Measurements from ENCODE around the gene CCDC170. TPM values are rescaled to one million over a fixed set of nuclear protein-coding genes. Genes with fewer than 3 reads are reported as not detected.

Gene CCDC170
- total RNA-seq, 1 donor from 2014 or later, result 0.14 TPM

DNA sequence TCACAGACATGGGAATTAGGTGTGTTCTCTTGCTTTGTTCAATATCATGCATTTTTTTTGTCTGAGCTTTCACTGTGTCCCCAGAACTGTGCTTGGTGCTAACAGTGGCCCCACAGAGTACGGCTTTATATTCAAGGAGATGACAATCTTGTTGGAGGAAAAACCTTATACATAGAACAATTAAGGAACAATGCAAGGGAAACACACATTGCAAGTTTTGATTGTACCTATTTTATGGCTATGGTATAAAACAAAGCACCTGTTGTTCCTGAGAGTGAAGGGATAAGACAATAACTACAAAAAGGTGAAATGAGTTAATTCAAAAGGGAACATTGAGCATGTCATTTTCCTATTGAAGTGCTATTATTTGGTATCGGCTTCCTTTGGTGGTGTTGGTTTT, 169.7 kb downstream of the CCDC170 start:
- Histone ChIP-seq H3K4me1 (ENCODE audit: insufficient read depth, low read length) (no peaks in the 10 kb centered on the region), H3K79me2 (ENCODE audit: insufficient read depth, low read length) (no peaks in the 10 kb centered on the region), H3K27ac (ENCODE audit: low read depth, low read length) (no peak overlapping the region), H3K4me2 (ENCODE audit: low read length) (no peak overlapping the region), H3K9ac (ENCODE audit: low read length) (no peak overlapping the region), H4K20me1 (ENCODE audit: insufficient read depth, low read length) (no peaks in the 10 kb centered on the region), H3K27me3 (ENCODE audit: insufficient read depth, low read length) (no peaks in the 10 kb centered on the region), H3K4me3 (ENCODE audit: insufficient read depth, low read depth, low read length) (no peak overlapping the region), H3K9me3 (ENCODE audit: insufficient read depth, low read depth, low read length) (no peaks in the 10 kb centered on the region), H3K36me3 (ENCODE audit: insufficient read depth, low read length) (no peaks in the 10 kb centered on the region), H2AFZ (ENCODE audit: low read depth, low read length) (no peak overlapping the region)
- Mint-ChIP-seq H3K27me3 (ENCODE audit: low read depth, unreplicated experiment) (no peaks in the 10 kb centered on the region), H3K4me3 (ENCODE audit: unreplicated experiment) (no peak overlapping the region), H3K27ac (ENCODE audit: unreplicated experiment) (no peak overlapping the region), H3K36me3 (ENCODE audit: low read depth, unreplicated experiment) (no peaks in the 10 kb centered on the region), H3K4me1 (ENCODE audit: low read depth, unreplicated experiment) (peaks cover under 1% of the 10 kb centered on the region), H3K9me3 (ENCODE audit: unreplicated experiment) (no peaks in the 10 kb centered on the region)
- DNase-seq (ENCODE audit: low read depth), result no peak
- no peak for FAIRE-seq
- TF ChIP-seq, protein P1, sequence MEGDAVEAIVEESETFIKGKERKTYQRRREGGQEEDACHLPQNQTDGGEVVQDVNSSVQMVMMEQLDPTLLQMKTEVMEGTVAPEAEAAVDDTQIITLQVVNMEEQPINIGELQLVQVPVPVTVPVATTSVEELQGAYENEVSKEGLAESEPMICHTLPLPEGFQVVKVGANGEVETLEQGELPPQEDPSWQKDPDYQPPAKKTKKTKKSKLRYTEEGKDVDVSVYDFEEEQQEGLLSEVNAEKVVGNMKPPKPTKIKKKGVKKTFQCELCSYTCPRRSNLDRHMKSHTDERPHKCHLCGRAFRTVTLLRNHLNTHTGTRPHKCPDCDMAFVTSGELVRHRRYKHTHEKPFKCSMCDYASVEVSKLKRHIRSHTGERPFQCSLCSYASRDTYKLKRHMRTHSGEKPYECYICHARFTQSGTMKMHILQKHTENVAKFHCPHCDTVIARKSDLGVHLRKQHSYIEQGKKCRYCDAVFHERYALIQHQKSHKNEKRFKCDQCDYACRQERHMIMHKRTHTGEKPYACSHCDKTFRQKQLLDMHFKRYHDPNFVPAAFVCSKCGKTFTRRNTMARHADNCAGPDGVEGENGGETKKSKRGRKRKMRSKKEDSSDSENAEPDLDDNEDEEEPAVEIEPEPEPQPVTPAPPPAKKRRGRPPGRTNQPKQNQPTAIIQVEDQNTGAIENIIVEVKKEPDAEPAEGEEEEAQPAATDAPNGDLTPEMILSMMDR (IDR thresholded peaks at IDR 0.05; ENCODE audit: insufficient read depth, low read depth, low read length), result no peak
- TF ChIP-seq EZH2 (IDR thresholded peaks at IDR 0.05; ENCODE audit: insufficient read depth, low read length), result no peak

DNA sequence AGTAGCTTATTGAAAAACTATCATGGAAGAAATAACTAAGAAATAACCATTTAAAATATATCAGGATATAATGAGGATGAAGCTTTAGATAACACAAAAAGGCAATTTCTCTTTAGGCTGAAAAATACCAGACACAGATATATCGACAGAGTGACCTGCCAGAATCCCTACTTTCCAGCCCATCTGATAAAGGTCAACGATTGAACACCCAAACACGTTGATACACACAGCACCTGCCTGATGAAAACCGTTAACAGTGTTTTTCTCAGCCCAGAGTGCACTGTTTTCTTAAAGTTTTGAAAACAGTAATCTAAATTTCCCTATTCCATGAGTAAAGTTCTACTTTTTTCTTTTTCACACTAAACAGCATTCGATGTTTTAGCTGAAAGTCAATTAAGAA, 170.6 kb downstream of the CCDC170 start:
- Histone ChIP-seq H3K9ac (ENCODE audit: low read length) (no peak overlapping the region), H3K9me3 (ENCODE audit: insufficient read depth, low read depth, low read length) (no peaks in the 10 kb centered on the region), H4K20me1 (ENCODE audit: insufficient read depth, low read length) (no peaks in the 10 kb centered on the region), H2AFZ (ENCODE audit: low read depth, low read length) (no peak overlapping the region), H3K27me3 (ENCODE audit: insufficient read depth, low read length) (no peaks in the 10 kb centered on the region), H3K27ac (ENCODE audit: low read depth, low read length) (no peak overlapping the region), H3K79me2 (ENCODE audit: insufficient read depth, low read length) (no peaks in the 10 kb centered on the region), H3K36me3 (ENCODE audit: insufficient read depth, low read length) (no peaks in the 10 kb centered on the region), H3K4me1 (ENCODE audit: insufficient read depth, low read length) (no peaks in the 10 kb centered on the region), H3K4me3 (ENCODE audit: insufficient read depth, low read depth, low read length) (no peak overlapping the region), H3K4me2 (ENCODE audit: low read length) (no peak overlapping the region)
- no peaks in the 10 kb centered on the region for H3K36me3 Mint-ChIP-seq (ENCODE audit: low read depth, unreplicated experiment)
- FAIRE-seq (no peak), DNase-seq (ENCODE audit: low read depth) (no peak)
- H3K4me3 Mint-ChIP-seq (ENCODE audit: unreplicated experiment), result no peak overlapping the region
- TF ChIP-seq EZH2 (IDR thresholded peaks at IDR 0.05; ENCODE audit: insufficient read depth, low read length), result no peak
- TF ChIP-seq, protein P1 (IDR thresholded peaks at IDR 0.05; ENCODE audit: insufficient read depth, low read depth, low read length), result no peak
- H3K27me3 Mint-ChIP-seq (ENCODE audit: low read depth, unreplicated experiment), result no peaks in the 10 kb centered on the region
- H3K4me1 Mint-ChIP-seq (ENCODE audit: low read depth, unreplicated experiment), result peaks cover 8% of the 10 kb centered on the region
- no peak overlapping the region for H3K27ac Mint-ChIP-seq (ENCODE audit: unreplicated experiment)
- no peaks in the 10 kb centered on the region for H3K9me3 Mint-ChIP-seq (ENCODE audit: unreplicated experiment)

DNA sequence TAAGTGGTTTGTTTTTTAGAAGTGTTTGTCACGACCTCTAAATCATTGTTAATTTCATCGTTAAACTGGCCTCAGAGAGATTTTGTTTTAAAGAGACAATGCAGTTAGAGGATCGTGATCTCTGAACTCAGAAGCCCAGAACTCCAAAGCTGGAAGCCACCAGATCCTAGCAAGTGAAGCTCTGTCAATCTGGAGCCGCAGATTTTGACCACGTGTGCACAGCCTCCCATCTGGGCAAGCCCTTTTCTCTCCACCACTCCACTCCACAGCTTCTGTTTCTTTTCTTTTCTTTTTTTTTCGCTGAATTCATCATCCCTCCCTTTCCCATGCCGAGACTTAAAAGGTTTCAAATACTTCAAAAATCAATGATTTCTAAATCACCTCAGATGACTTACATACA, 171.5 kb downstream of the CCDC170 start:
- no peaks in the 10 kb centered on the region for H4K20me1 ChIP-seq (ENCODE audit: insufficient read depth, low read length)
- TF ChIP-seq, protein P1 (IDR thresholded peaks at IDR 0.05; ENCODE audit: insufficient read depth, low read depth, low read length), result no peak
- TF ChIP-seq EZH2 (IDR thresholded peaks at IDR 0.05; ENCODE audit: insufficient read depth, low read length), result no peak
- no peak overlapping the region for H3K27ac Mint-ChIP-seq (ENCODE audit: unreplicated experiment)
- no peaks in the 10 kb centered on the region for H3K27me3 Mint-ChIP-seq (ENCODE audit: low read depth, unreplicated experiment)
- H3K4me1 Mint-ChIP-seq (ENCODE audit: low read depth, unreplicated experiment), result peaks cover 8% of the 10 kb centered on the region
- H3K9me3 ChIP-seq (ENCODE audit: insufficient read depth, low read depth, low read length), result no peaks in the 10 kb centered on the region
- H3K36me3 Mint-ChIP-seq (ENCODE audit: low read depth, unreplicated experiment), result no peaks in the 10 kb centered on the region
- H3K27me3 ChIP-seq (ENCODE audit: insufficient read depth, low read length), result no peaks in the 10 kb centered on the region
- no peak overlapping the region for H3K4me3 ChIP-seq (ENCODE audit: insufficient read depth, low read depth, low read length)
- DNase-seq (ENCODE audit: low read depth) (no peak), FAIRE-seq (no peak)
- H2AFZ ChIP-seq (ENCODE audit: low read depth, low read length), result no peak overlapping the region
- no peaks in the 10 kb centered on the region for H3K9me3 Mint-ChIP-seq (ENCODE audit: unreplicated experiment)
- H3K36me3 ChIP-seq (ENCODE audit: insufficient read depth, low read length), result no peaks in the 10 kb centered on the region
- H3K27ac ChIP-seq (ENCODE audit: low read depth, low read length), result no peak overlapping the region
- H3K79me2 ChIP-seq (ENCODE audit: insufficient read depth, low read length), result no peaks in the 10 kb centered on the region
- H3K4me1 ChIP-seq (ENCODE audit: insufficient read depth, low read length), result no peaks in the 10 kb centered on the region
- H3K9ac ChIP-seq (ENCODE audit: low read length), result no peak overlapping the region
- H3K4me3 Mint-ChIP-seq (ENCODE audit: unreplicated experiment), result no peak overlapping the region
- no peak overlapping the region for H3K4me2 ChIP-seq (ENCODE audit: low read length)
